K562 (cell line): ENCODE measurements around the gene BCO1. TPM values are rescaled to one million over a fixed set of nuclear protein-coding genes. Genes with fewer than 3 reads are reported as not detected.
A peak's percentile ranks its signal among the peaks of the same experiment; 100 is the strongest.

ENCODE experiments used
- ADNP ChIP-seq: fragments of 200-800 bp; sonication (Bioruptor generic); IDR thresholded peaks from 2 replicates; pipeline ENCODE4 v1.6.1; 2016; ENCODE audit warnings: missing genetic modification characterization, missing compliant biosample characterization
- JUNB ChIP-seq: fragments of 450-650 bp; formaldehyde crosslinking; conservative IDR thresholded peaks from 2 replicates; pipeline ENCODE4 v1.4.0; 2020; ENCODE audit warnings: mild to moderate bottlenecking
- RAD21 ChIP-seq, 2 experiments: fragments of 250-450 bp in 1 of 2; fragments of 450-650 bp in 1 of 2; sonication (Bioruptor Pico) in 1 of 2; formaldehyde crosslinking in 1 of 2; IDR thresholded peaks in 1 of 2; conservative IDR thresholded peaks in 1 of 2; 2 replicates each; pipeline versions ENCODE4 v1.4.0 to v1.8.0; 2020 to 2022; ENCODE audit warnings: mild to moderate bottlenecking in 2 of 2, moderate library complexity in 1 of 2
- ZNF507 ChIP-seq: conservative IDR thresholded peaks from 2 replicates; pipeline ENCODE4 v1.6.1; 2017; ENCODE audit warnings: missing genetic modification characterization, missing compliant biosample characterization
- ZNF644 ChIP-seq: fragments of 200-800 bp; sonication (Bioruptor generic); IDR thresholded peaks from 2 replicates; pipeline ENCODE4 v1.6.1; 2016; ENCODE audit warnings: low read depth, missing genetic modification characterization, missing compliant biosample characterization
- ZNF79 ChIP-seq: fragments of 250-450 bp; sonication (Bioruptor Pico); IDR thresholded peaks from 2 replicates; pipeline ENCODE4 v1.4.0; 2020; ENCODE audit warnings: low read depth, mild to moderate bottlenecking, moderate library complexity
- polyA plus RNA-seq, 8 experiments: library from polyadenylated mRNA; depleted of rRNA in 4 of 8; stranded (reverse) in 5 of 8; unstranded in 3 of 8; fragments of >200 nt; fragmentation: Nextera tagmentation in 2 of 8; fragmentation: Illumina TruSeq in 1 of 8; extraction: Ambion mirVana in 2 of 8; extraction: Trizol in 1 of 8; gene quantifications; 2 replicates each; pipeline versions ENCODE4 v1.2.1 to v1.2.3, GENCODE V29; 2011 to 2014; ENCODE audit warnings: inconsistent platforms in 1 of 8, missing spikeins in 1 of 8
- total RNA-seq, 7 experiments: library from RNA; depleted of rRNA in 6 of 7; stranded (reverse); fragments of >200 nt in 6 of 7; fragmentation: Illumina TruSeq in 2 of 7; extraction: Trizol in 2 of 7; gene quantifications; 2 replicates each; pipeline versions ENCODE4 v1.2.1 to v1.2.3, GENCODE V29; 2011 to 2021; ENCODE audit warnings: low replicate concordance in 1 of 7
- TF ChIP-seq, protein P1 (sequence below): fragments of 200-600 bp; sonication (generic); IDR thresholded peaks from one replicate; pipeline ENCODE4 v1.6.1; 2012; ENCODE audit warnings: mild to moderate bottlenecking, low read depth, low read length, inconsistent platforms
- TF ChIP-seq, protein P2 (sequence below): sonication (generic); formaldehyde crosslinking; IDR thresholded peaks from 2 replicates; pipeline ENCODE4 v1.9.0; 2022; ENCODE audit warnings: mild to moderate bottlenecking, missing genetic modification reagents
- TF ChIP-seq, protein P3 (sequence below): fragments of 250-450 bp; sonication (Bioruptor Pico); IDR thresholded peaks from 2 replicates; pipeline ENCODE4 v1.5.0; 2021; ENCODE audit warnings: mild to moderate bottlenecking, moderate library complexity

BCO1 gene
- total and polyA plus RNA-seq, 9 of the 15 experiments (the other 6 are each of a cell fraction or from before 2014, with no cell fraction given), result not detected

DNA sequence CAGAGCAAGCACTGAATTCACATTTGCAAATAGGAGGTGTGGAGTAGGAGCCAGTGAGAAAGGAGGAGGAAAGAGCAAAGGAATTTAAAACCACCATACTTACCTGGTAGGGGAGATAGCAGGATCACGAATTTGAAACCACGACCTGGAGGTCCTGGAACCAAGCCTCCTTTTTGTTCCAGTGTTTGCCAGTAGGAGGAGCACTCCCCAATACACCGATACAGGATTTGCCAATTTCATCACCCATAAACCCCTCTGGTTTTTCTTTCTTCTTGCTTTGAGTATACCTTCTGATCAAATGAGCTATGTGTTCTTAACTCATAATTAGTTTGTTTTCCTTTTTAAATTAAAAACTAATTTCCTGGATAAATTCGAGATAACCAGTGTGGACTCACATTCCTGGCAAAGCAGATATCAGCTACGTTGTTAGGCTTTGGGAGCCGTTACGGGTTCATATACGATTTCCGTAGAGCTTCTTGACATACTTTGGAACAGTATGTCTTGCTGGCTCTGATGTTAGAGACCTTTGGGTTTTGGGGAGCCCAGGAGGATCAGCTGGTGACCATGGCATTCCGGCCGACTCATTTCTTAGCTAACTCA is 22.7 kb downstream of the BCO1 start (continued):
- TF ChIP-seq, protein P1, sequence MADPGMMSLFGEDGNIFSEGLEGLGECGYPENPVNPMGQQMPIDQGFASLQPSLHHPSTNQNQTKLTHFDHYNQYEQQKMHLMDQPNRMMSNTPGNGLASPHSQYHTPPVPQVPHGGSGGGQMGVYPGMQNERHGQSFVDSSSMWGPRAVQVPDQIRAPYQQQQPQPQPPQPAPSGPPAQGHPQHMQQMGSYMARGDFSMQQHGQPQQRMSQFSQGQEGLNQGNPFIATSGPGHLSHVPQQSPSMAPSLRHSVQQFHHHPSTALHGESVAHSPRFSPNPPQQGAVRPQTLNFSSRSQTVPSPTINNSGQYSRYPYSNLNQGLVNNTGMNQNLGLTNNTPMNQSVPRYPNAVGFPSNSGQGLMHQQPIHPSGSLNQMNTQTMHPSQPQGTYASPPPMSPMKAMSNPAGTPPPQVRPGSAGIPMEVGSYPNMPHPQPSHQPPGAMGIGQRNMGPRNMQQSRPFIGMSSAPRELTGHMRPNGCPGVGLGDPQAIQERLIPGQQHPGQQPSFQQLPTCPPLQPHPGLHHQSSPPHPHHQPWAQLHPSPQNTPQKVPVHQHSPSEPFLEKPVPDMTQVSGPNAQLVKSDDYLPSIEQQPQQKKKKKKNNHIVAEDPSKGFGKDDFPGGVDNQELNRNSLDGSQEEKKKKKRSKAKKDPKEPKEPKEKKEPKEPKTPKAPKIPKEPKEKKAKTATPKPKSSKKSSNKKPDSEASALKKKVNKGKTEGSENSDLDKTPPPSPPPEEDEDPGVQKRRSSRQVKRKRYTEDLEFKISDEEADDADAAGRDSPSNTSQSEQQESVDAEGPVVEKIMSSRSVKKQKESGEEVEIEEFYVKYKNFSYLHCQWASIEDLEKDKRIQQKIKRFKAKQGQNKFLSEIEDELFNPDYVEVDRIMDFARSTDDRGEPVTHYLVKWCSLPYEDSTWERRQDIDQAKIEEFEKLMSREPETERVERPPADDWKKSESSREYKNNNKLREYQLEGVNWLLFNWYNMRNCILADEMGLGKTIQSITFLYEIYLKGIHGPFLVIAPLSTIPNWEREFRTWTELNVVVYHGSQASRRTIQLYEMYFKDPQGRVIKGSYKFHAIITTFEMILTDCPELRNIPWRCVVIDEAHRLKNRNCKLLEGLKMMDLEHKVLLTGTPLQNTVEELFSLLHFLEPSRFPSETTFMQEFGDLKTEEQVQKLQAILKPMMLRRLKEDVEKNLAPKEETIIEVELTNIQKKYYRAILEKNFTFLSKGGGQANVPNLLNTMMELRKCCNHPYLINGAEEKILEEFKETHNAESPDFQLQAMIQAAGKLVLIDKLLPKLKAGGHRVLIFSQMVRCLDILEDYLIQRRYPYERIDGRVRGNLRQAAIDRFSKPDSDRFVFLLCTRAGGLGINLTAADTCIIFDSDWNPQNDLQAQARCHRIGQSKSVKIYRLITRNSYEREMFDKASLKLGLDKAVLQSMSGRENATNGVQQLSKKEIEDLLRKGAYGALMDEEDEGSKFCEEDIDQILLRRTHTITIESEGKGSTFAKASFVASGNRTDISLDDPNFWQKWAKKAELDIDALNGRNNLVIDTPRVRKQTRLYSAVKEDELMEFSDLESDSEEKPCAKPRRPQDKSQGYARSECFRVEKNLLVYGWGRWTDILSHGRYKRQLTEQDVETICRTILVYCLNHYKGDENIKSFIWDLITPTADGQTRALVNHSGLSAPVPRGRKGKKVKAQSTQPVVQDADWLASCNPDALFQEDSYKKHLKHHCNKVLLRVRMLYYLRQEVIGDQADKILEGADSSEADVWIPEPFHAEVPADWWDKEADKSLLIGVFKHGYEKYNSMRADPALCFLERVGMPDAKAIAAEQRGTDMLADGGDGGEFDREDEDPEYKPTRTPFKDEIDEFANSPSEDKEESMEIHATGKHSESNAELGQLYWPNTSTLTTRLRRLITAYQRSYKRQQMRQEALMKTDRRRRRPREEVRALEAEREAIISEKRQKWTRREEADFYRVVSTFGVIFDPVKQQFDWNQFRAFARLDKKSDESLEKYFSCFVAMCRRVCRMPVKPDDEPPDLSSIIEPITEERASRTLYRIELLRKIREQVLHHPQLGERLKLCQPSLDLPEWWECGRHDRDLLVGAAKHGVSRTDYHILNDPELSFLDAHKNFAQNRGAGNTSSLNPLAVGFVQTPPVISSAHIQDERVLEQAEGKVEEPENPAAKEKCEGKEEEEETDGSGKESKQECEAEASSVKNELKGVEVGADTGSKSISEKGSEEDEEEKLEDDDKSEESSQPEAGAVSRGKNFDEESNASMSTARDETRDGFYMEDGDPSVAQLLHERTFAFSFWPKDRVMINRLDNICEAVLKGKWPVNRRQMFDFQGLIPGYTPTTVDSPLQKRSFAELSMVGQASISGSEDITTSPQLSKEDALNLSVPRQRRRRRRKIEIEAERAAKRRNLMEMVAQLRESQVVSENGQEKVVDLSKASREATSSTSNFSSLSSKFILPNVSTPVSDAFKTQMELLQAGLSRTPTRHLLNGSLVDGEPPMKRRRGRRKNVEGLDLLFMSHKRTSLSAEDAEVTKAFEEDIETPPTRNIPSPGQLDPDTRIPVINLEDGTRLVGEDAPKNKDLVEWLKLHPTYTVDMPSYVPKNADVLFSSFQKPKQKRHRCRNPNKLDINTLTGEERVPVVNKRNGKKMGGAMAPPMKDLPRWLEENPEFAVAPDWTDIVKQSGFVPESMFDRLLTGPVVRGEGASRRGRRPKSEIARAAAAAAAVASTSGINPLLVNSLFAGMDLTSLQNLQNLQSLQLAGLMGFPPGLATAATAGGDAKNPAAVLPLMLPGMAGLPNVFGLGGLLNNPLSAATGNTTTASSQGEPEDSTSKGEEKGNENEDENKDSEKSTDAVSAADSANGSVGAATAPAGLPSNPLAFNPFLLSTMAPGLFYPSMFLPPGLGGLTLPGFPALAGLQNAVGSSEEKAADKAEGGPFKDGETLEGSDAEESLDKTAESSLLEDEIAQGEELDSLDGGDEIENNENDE, result no peak
- no peak for TF ChIP-seq JUNB (CRISPR knock-in tag)
- TF ChIP-seq, protein P2, sequence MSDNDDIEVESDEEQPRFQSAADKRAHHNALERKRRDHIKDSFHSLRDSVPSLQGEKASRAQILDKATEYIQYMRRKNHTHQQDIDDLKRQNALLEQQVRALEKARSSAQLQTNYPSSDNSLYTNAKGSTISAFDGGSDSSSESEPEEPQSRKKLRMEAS, result no peak
- no peak for TF ChIP-seq ADNP (tag)
- no peak for TF ChIP-seq ZNF507
- TF ChIP-seq ZNF79 (CRISPR knock-in tag), result no peak
- no peak for TF ChIP-seq ZNF644 (tag)
- peak in 1 of 2 experiments; percentile 52; a peak in 2 of 4 replicates for TF ChIP-seq RAD21 (CRISPR knock-in tag; conservative IDR thresholded peaks at IDR 0.05 in 1 of 2, IDR thresholded peaks at IDR 0.05 in 1 of 2)
- TF ChIP-seq, protein P3, sequence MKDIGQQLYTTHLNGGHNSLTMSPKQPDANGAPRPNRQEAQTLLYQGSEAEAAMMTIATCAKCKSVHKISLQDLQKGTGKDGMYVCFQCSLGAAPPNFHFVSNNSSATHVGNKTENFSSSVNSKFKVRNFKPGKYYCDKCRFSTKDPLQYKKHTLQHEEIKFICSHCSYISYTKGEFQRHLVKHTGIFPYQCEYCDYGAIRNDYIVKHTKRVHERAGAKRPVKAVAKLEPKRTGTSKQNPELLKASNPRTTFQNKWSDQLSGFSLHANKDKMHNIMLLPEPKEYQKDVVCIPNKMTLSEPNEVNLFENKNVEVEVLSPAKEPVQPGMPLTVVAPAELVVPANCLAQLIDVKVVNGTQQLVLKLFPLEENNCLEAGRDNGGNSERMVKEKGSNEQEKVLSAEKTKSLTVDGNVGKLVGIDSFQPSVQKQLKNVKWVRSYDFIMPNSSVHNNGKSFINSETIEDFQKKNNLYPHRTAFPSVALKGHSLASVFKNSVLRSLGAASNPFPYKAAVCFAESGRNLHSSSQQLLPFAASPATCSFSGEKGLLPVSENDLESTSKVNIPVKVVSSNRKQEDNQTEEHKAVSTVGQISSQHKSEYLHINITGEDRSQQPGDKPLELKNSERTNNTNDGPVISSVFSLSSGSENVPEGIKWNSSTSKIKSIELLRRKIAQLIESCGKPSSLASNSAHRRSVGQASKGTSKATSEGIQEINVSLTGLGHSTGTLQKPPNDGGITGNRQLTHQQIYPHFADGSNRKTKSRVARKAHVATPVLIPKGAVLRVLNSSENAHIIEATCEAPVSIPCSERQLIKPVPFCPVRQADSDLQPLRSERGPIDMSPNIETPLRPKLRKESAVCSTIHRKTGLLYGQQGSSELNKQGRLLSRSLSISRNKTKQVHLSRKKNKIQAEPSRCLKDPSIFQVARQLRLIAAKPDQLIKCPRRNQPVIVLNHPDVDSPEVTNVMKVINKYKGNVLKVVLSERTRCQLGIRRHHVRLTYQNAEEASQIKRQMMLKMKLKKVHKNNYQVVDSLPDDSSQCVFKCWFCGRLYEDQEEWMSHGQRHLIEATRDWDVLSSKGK, result no peak
